ENCODE measurements around the gene CNDP1.
"Not testable (repeated sequence)": the region's sequence is repeated elsewhere in the genome, so short reads cannot be mapped to it uniquely, and the experiment has no call there.

Gene CNDP1

DNA sequence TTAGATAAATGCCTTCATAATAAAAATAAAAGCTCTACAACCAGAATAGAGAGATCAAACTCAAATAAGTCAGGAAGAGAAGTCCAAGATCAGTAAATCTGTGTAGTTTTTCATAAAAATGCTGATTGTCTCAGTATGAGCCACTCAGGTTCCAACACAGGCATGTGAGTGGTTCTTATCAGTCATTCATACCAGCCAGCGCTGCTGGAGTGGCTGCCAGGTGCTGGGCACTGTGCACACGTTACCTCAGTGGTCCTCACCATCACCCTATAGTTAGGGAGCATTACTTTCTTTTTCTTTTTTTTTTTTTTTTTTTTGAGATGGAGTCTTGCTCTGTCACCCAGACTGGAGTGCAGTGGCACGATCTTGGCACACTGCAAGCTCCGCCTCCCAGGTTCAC is 23.8 kb downstream of the CNDP1 start:
- no peak overlapping the region for H3K4me3 ChIP-seq (ENCODE audit: low read length)
- no peak overlapping the region for H3K27ac ChIP-seq (ENCODE audit: low read length)
- H3K36me3 ChIP-seq (ENCODE audit: control insufficient read depth, low read depth, low read length) = no peaks in the 10 kb centered on the region
- no peaks in the 10 kb centered on the region for H3K27me3 ChIP-seq (ENCODE audit: control insufficient read depth, insufficient read depth, low read length)
- H3K4me1 ChIP-seq (ENCODE audit: control insufficient read depth, low read depth, low read length) = no peaks in the 10 kb centered on the region
- no peak overlapping the region for H3K9ac ChIP-seq (ENCODE audit: low read length)
- no peaks in the 10 kb centered on the region for H3K9me3 ChIP-seq (ENCODE audit: control insufficient read depth, low read depth, low read length)

- no peak overlapping the region for H3K4me3 ChIP-seq (ENCODE audit: low read length)
- H3K9ac ChIP-seq (ENCODE audit: low read length) = no peak overlapping the region
- no peaks in the 10 kb centered on the region for H3K4me1 ChIP-seq (ENCODE audit: control insufficient read depth, low read depth, low read length)
- no peak overlapping the region for H3K27ac ChIP-seq (ENCODE audit: low read length)
- H3K36me3 ChIP-seq (ENCODE audit: control insufficient read depth, low read depth, low read length) = no peaks in the 10 kb centered on the region
- no peaks in the 10 kb centered on the region for H3K9me3 ChIP-seq (ENCODE audit: control insufficient read depth, low read depth, low read length)
- no peaks in the 10 kb centered on the region for H3K27me3 ChIP-seq (ENCODE audit: control insufficient read depth, insufficient read depth, low read length)
Measured at GRCh38 chr18:74562131-74562730, 27.9 kb downstream of the CNDP1 start.

DNA sequence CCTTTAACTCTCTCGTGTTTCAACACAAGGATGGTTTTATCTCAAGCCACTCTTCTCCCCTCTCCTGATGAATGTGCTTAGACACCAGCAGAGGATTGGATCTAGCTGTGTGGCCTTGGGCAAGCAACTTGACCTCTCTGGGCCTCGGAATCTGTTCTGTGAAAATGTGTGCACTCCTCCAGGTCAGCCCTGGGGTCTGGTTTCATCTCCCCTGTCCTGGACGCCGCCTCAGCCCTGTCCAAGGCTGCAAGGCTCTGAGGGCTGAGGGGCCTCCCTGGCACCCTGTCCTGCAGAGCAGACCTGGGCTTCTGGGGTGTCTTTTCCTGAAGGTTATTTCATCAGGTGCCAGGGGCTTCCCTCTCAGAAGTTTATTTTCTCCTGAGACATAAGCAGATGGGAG is 28.5 kb downstream of the CNDP1 start:
- Histone ChIP-seq H3K36me3 (ENCODE audit: control insufficient read depth, low read depth, low read length) (no peaks in the 10 kb centered on the region), H3K4me1 (ENCODE audit: control insufficient read depth, low read depth, low read length) (no peaks in the 10 kb centered on the region), H3K9me3 (ENCODE audit: control insufficient read depth, low read depth, low read length) (no peaks in the 10 kb centered on the region), H3K9ac (ENCODE audit: low read length) (no peak overlapping the region), H3K27me3 (ENCODE audit: control insufficient read depth, insufficient read depth, low read length) (no peaks in the 10 kb centered on the region), H3K27ac (ENCODE audit: low read length) (no peak overlapping the region), H3K4me3 (ENCODE audit: low read length) (no peak overlapping the region)

DNA sequence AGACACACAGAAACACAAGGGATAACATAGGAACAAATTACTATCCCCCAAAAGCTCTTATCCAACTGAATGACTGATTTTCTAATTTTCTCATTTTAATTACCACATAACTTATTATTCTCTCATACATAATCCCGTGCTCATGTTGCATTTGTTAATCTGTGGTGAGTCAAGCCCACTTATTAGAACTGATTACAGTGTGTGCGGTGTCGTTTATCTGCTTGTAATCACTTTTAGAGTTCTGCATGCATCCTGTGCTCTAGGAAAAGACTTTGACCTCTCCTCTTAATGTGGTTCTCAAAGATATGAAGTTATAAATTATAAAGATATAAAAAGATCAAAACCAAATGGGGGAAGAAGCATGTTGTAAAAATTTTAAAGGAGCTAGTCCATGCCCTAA is 29.7 kb downstream of the CNDP1 start:
- Histone ChIP-seq H3K4me3 (ENCODE audit: low read length) (no peak overlapping the region), H3K27ac (ENCODE audit: low read length) (no peak overlapping the region), H3K9me3 (ENCODE audit: control insufficient read depth, low read depth, low read length) (no peaks in the 10 kb centered on the region), H3K9ac (ENCODE audit: low read length) (no peak overlapping the region), H3K36me3 (ENCODE audit: control insufficient read depth, low read depth, low read length) (no peaks in the 10 kb centered on the region), H3K27me3 (ENCODE audit: control insufficient read depth, insufficient read depth, low read length) (no peaks in the 10 kb centered on the region), H3K4me1 (ENCODE audit: control insufficient read depth, low read depth, low read length) (no peaks in the 10 kb centered on the region)

GRCh38 chr18:74565164-74565563 is 30.9 kb downstream of the CNDP1 start:
- not testable (repeated sequence) for H3K36me3 ChIP-seq (ENCODE audit: control insufficient read depth, low read depth, low read length); H3K9me3 ChIP-seq (ENCODE audit: control insufficient read depth, low read depth, low read length); H3K27ac ChIP-seq (ENCODE audit: low read length); H3K4me1 ChIP-seq (ENCODE audit: control insufficient read depth, low read depth, low read length); H3K9ac ChIP-seq (ENCODE audit: low read length); H3K4me3 ChIP-seq (ENCODE audit: low read length); H3K27me3 ChIP-seq (ENCODE audit: control insufficient read depth, insufficient read depth, low read length)

GRCh38 chr18:74565993-74566392 is 31.7 kb downstream of the CNDP1 start:
- not testable (repeated sequence) for H3K4me3 ChIP-seq (ENCODE audit: low read length); H3K4me1 ChIP-seq (ENCODE audit: control insufficient read depth, low read depth, low read length); H3K27me3 ChIP-seq (ENCODE audit: control insufficient read depth, insufficient read depth, low read length); H3K36me3 ChIP-seq (ENCODE audit: control insufficient read depth, low read depth, low read length); H3K9ac ChIP-seq (ENCODE audit: low read length); H3K27ac ChIP-seq (ENCODE audit: low read length); H3K9me3 ChIP-seq (ENCODE audit: control insufficient read depth, low read depth, low read length)

DNA sequence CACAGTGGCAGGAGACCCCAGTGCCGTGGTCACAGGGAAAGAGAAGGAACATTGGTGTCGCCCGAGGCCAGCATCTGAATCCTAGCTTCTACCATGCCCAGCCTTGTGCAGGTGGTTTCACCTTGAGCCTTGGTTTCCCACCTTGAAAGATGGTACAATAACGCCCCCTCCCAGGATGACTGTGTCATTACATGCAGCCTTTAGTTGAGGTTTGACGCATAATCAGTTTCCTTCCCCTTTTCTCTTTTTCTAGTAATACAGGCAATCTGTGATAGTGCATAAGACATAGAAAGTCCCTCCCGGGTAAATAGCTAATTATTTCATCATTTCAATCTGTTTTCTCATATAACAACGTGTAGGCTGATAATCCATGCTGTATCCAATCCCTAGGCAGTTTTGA is 33.5 kb downstream of the CNDP1 start:
- Histone ChIP-seq H3K9ac (ENCODE audit: low read length) (no peak overlapping the region), H3K27me3 (ENCODE audit: control insufficient read depth, insufficient read depth, low read length) (no peaks in the 10 kb centered on the region), H3K4me1 (ENCODE audit: control insufficient read depth, low read depth, low read length) (no peaks in the 10 kb centered on the region), H3K4me3 (ENCODE audit: low read length) (no peak overlapping the region), H3K9me3 (ENCODE audit: control insufficient read depth, low read depth, low read length) (no peaks in the 10 kb centered on the region), H3K27ac (ENCODE audit: low read length) (no peak overlapping the region), H3K36me3 (ENCODE audit: control insufficient read depth, low read depth, low read length) (no peaks in the 10 kb centered on the region)

DNA sequence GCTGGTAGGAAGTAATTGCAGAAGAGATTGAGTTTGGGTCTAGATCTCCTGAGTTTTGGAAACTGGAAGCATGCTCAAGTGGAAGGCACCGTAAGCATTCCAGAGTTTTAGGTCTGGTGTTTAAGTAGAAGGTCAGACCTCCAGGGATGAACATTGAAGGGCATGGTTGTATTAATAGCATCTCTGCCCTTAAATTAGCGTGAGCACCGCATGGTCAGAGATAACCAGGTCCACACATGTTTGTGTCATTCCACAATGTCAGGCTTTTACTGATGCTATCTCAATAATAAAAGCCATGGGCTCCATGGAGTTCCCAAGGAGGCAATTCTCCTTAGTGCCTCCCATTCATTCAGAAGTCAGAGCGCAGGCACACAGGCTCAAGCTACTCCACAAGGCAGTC is 35.1 kb downstream of the CNDP1 start:
- Histone ChIP-seq H3K4me3 (ENCODE audit: low read length) (no peak overlapping the region), H3K27me3 (ENCODE audit: control insufficient read depth, insufficient read depth, low read length) (no peaks in the 10 kb centered on the region), H3K4me1 (ENCODE audit: control insufficient read depth, low read depth, low read length) (no peaks in the 10 kb centered on the region), H3K27ac (ENCODE audit: low read length) (no peak overlapping the region), H3K9ac (ENCODE audit: low read length) (no peak overlapping the region), H3K36me3 (ENCODE audit: control insufficient read depth, low read depth, low read length) (no peaks in the 10 kb centered on the region), H3K9me3 (ENCODE audit: control insufficient read depth, low read depth, low read length) (no peaks in the 10 kb centered on the region)

DNA sequence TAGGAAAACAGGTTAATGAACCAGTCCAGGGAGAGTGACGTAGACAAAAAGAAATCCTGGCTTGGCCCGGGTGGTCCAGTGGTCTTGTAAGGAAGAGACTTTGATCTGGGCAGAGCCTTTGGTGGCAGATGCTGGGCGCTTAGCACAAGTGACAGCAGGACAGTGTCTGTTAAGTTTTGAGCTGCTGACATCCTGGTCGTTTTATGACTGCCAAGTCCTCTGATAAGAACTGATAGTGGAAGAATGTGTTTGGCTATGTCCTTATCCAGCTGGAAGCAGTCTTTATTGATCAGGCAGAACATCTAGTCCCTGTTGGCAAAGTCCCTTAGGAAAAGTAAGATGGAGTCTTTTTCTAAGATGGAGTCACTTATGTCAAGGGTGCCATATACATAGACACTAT is 36.0 kb downstream of the CNDP1 start:
- Histone ChIP-seq H3K27me3 (ENCODE audit: control insufficient read depth, insufficient read depth, low read length) (no peaks in the 10 kb centered on the region), H3K9me3 (ENCODE audit: control insufficient read depth, low read depth, low read length) (no peaks in the 10 kb centered on the region), H3K4me3 (ENCODE audit: low read length) (no peak overlapping the region), H3K4me1 (ENCODE audit: control insufficient read depth, low read depth, low read length) (no peaks in the 10 kb centered on the region), H3K9ac (ENCODE audit: low read length) (no peak overlapping the region), H3K27ac (ENCODE audit: low read length) (no peak overlapping the region), H3K36me3 (ENCODE audit: control insufficient read depth, low read depth, low read length) (no peaks in the 10 kb centered on the region)

GRCh38 chr18:74571895-74572680 is 37.8 kb downstream of the CNDP1 start:
- H3K27ac ChIP-seq (ENCODE audit: low read length) = no peak overlapping the region
- no peak overlapping the region for H3K4me3 ChIP-seq (ENCODE audit: low read length)
- H3K9me3 ChIP-seq (ENCODE audit: control insufficient read depth, low read depth, low read length) = no peaks in the 10 kb centered on the region
- no peaks in the 10 kb centered on the region for H3K27me3 ChIP-seq (ENCODE audit: control insufficient read depth, insufficient read depth, low read length)
- H3K4me1 ChIP-seq (ENCODE audit: control insufficient read depth, low read depth, low read length) = no peaks in the 10 kb centered on the region
- no peaks in the 10 kb centered on the region for H3K36me3 ChIP-seq (ENCODE audit: control insufficient read depth, low read depth, low read length)
- no peak overlapping the region for H3K9ac ChIP-seq (ENCODE audit: low read length)

DNA sequence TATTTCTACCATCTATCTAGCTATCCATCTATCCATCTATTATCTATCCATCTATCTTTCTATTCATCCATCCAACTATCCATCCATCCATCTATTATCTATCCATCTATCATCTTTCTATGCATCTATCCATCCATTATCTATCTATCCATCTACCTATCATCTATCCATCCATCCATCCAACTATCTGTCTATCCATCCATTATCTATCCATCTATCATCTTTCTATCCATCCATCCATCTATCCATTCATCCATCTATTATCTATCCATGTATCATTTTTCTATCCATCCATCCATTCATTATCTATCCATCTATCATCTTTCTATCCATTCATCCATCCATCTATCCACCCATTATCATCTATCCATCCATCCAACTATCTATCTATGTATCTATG is 38.8 kb downstream of the CNDP1 start:
- H3K9me3 ChIP-seq (ENCODE audit: control insufficient read depth, low read depth, low read length) = no peaks in the 10 kb centered on the region
- no peak overlapping the region for H3K27ac ChIP-seq (ENCODE audit: low read length)
- H3K4me1 ChIP-seq (ENCODE audit: control insufficient read depth, low read depth, low read length) = no peaks in the 10 kb centered on the region
- H3K27me3 ChIP-seq (ENCODE audit: control insufficient read depth, insufficient read depth, low read length) = no peaks in the 10 kb centered on the region
- H3K36me3 ChIP-seq (ENCODE audit: control insufficient read depth, low read depth, low read length) = no peaks in the 10 kb centered on the region
- no peak overlapping the region for H3K9ac ChIP-seq (ENCODE audit: low read length)
- no peak overlapping the region for H3K4me3 ChIP-seq (ENCODE audit: low read length)

GRCh38 chr18:74574916-74575315 is 40.6 kb downstream of the CNDP1 start:
- Histone ChIP-seq H3K9me3 (ENCODE audit: control insufficient read depth, low read depth, low read length) (no peaks in the 10 kb centered on the region), H3K27ac (ENCODE audit: low read length) (no peak overlapping the region), H3K36me3 (ENCODE audit: control insufficient read depth, low read depth, low read length) (no peaks in the 10 kb centered on the region), H3K27me3 (ENCODE audit: control insufficient read depth, insufficient read depth, low read length) (no peaks in the 10 kb centered on the region), H3K4me1 (ENCODE audit: control insufficient read depth, low read depth, low read length) (no peaks in the 10 kb centered on the region), H3K9ac (ENCODE audit: low read length) (no peak overlapping the region), H3K4me3 (ENCODE audit: low read length) (no peak overlapping the region)

Measured in iPS-18a (cell line).